Keratinocyte (primary cell): ENCODE results near the gene CELF2. TPM values are rescaled to one million over a fixed set of nuclear protein-coding genes. Genes with fewer than 3 reads are reported as not detected.

ENCODE experiments used
- DNase-seq: peaks from one replicate; pipeline ENCODE4 v3.0.0-alpha.2; 2011; ENCODE audit warnings: low read depth, missing footprints, low spot score
- FAIRE-seq: peaks from 2 replicates; lab custom pipeline; 2011; peaks lifted over from hg19 to GRCh38; lab: Jason Lieb, UNC
- H2AFZ ChIP-seq: 2 replicates; pipeline ENCODE4 v1.6.0; 2012; ENCODE audit warnings: low read length, control low read depth, inconsistent platforms; ENCODE audit not compliant: control insufficient read depth
- H3K27ac ChIP-seq: 2 replicates; pipeline ENCODE4 v1.5.1; 2011; ENCODE audit warnings: low read length; ENCODE audit not compliant: control insufficient read depth, insufficient read depth
- H3K27me3 ChIP-seq: 3 replicates; pipeline ENCODE4 v1.6.0; 2011; ENCODE audit warnings: low read length; ENCODE audit not compliant: control insufficient read depth, insufficient read depth; ENCODE audit errors: extremely low read depth
- H3K36me3 ChIP-seq, 2 experiments: 2 replicates in 1 of 2; 3 replicates in 1 of 2; pipeline ENCODE4 v1.5.1; 2011; ENCODE audit warnings: low read length in 2 of 2, mild to moderate bottlenecking in 1 of 2; ENCODE audit not compliant: control insufficient read depth in 2 of 2, insufficient read depth in 2 of 2; ENCODE audit errors: extremely low read depth in 1 of 2
- H3K4me1 ChIP-seq: 3 replicates; pipeline ENCODE4 v1.5.1; 2011; ENCODE audit warnings: low read length; ENCODE audit not compliant: control insufficient read depth, insufficient read depth; ENCODE audit errors: extremely low read depth
- H3K4me2 ChIP-seq: 3 replicates; pipeline ENCODE4 v1.6.0; 2011; ENCODE audit warnings: low read depth, low read length; ENCODE audit not compliant: control insufficient read depth, insufficient read depth; ENCODE audit errors: extremely low read depth
- H3K4me3 ChIP-seq, 3 experiments: fragments of 200-600 bp in 1 of 3; sonication (generic) in 1 of 3; 2 replicates in 2 of 3; 3 replicates in 1 of 3; pipeline ENCODE4 v1.5.1; 2011 to 2016; ENCODE audit warnings: low read length in 3 of 3, mild to moderate bottlenecking in 3 of 3, control low read depth in 2 of 3, inconsistent platforms in 1 of 3, low read depth in 1 of 3, mixed read lengths in 1 of 3, mixed run types in 1 of 3, moderate library complexity in 1 of 3; ENCODE audit not compliant: control insufficient read depth in 2 of 3, insufficient read depth in 2 of 3; ENCODE audit errors: extremely low read depth in 1 of 3
- H3K79me2 ChIP-seq: 2 replicates; pipeline ENCODE4 v1.6.0; 2012; ENCODE audit warnings: low read length; ENCODE audit not compliant: control insufficient read depth, insufficient read depth
- H3K9ac ChIP-seq: 3 replicates; pipeline ENCODE4 v1.6.0; 2011; ENCODE audit warnings: low read length; ENCODE audit not compliant: control insufficient read depth, insufficient read depth; ENCODE audit errors: extremely low read depth
- H3K9me1 ChIP-seq: 3 replicates; pipeline ENCODE4 v1.6.0; 2011; ENCODE audit warnings: low read length; ENCODE audit not compliant: control insufficient read depth, insufficient read depth; ENCODE audit errors: extremely low read depth
- H3K9me3 ChIP-seq: 2 replicates; pipeline ENCODE4 v1.5.1; 2012; ENCODE audit warnings: low read depth, low read length; ENCODE audit not compliant: control insufficient read depth
- H4K20me1 ChIP-seq: 3 replicates; pipeline ENCODE4 v1.6.0; 2011; ENCODE audit warnings: low read length; ENCODE audit not compliant: control insufficient read depth, insufficient read depth; ENCODE audit errors: extremely low read depth
- CTCF ChIP-seq, 3 experiments: IDR thresholded peaks in 1 of 3; conservative IDR thresholded peaks in 1 of 3; optimal IDR thresholded peaks in 1 of 3; 2 replicates in 2 of 3; 3 replicates in 1 of 3; pipeline versions ENCODE3 to v1.5.1; 2011; ENCODE audit warnings: low read length in 3 of 3, mild to moderate bottlenecking in 3 of 3, moderate library complexity in 2 of 3, control low read depth in 1 of 3, inconsistent platforms in 1 of 3; ENCODE audit not compliant: insufficient read depth in 2 of 3; ENCODE audit errors: extremely low read depth in 1 of 3
- EZH2 ChIP-seq: IDR thresholded peaks from one replicate; pipeline ENCODE4 v1.6.1; 2012; ENCODE audit warnings: inconsistent platforms, mild to moderate bottlenecking, low read length, moderate library complexity
- dilution Hi-C: fragments of 300-500 bp; cut with MboI; formaldehyde crosslinking; loops from one replicate; pipeline ENCODE4 v1.7.0; 2020; ENCODE audit warnings: low sequenced_read_pairs; ENCODE audit not compliant: extremely low pct_ligation_motif_present
- polyA plus RNA-seq, 5 experiments: library from polyadenylated mRNA; depleted of rRNA in 3 of 5; stranded (reverse) in 3 of 5; stranded (forward) in 1 of 5; unstranded in 1 of 5; fragments of >200 nt; gene quantifications; 1 replicate in 1 of 5; 2 replicates in 3 of 5; 3 replicates in 1 of 5; pipeline versions ENCODE4 v1.2.1 to v1.2.3, GENCODE V29; 2011 to 2012; ENCODE audit warnings: missing spikeins in 2 of 5, low read depth in 1 of 5, low replicate concordance in 1 of 5

Gene CELF2
- polyA plus RNA-seq, 1 donor (not counting 4 experiments of a cell fraction or from before 2014, with no cell fraction given), result 9.8 TPM

GRCh38 chr10:11135709-11136108, 118.0 kb downstream of the CELF2 start:
- DNase-seq, result no peak
- no peak overlapping the region for H3K9ac ChIP-seq
- dilution Hi-C loops, result no loop called here
- no peak for FAIRE-seq
- no peak overlapping the region for H3K27ac ChIP-seq
- no peak overlapping the region for H3K4me2 ChIP-seq
- no peaks in the 10 kb centered on the region for H3K4me1 ChIP-seq
- no peaks in the 10 kb centered on the region for H3K9me3 ChIP-seq
- no peaks in the 10 kb centered on the region for H3K27me3 ChIP-seq
- no peaks in the 10 kb centered on the region for H4K20me1 ChIP-seq
- TF ChIP-seq CTCF (optimal IDR thresholded peaks at IDR 0.05 in 1 of 3, IDR thresholded peaks at IDR 0.05 in 1 of 3, conservative IDR thresholded peaks at IDR 0.05 in 1 of 3; ENCODE audit: extremely low read depth in 1 of 3, insufficient read depth in 2 of 3, low read length in 3 of 3), result no peak
- TF ChIP-seq EZH2, result no peak
- H3K36me3 ChIP-seq, result no peaks in the 10 kb centered on the region
- no peaks in the 10 kb centered on the region for H3K9me1 ChIP-seq
- H2AFZ ChIP-seq, result no peak overlapping the region
- no peak overlapping the region for H3K4me3 ChIP-seq
- no peaks in the 10 kb centered on the region for H3K79me2 ChIP-seq

GRCh38 chr10:11138314-11139033, 120.8 kb downstream of the CELF2 start:
- TF ChIP-seq EZH2 (no peak), CTCF (optimal IDR thresholded peaks at IDR 0.05 in 1 of 3, IDR thresholded peaks at IDR 0.05 in 1 of 3, conservative IDR thresholded peaks at IDR 0.05 in 1 of 3; ENCODE audit: extremely low read depth in 1 of 3, insufficient read depth in 2 of 3, low read length in 3 of 3) (no peak)
- dilution Hi-C loops, result no loop called here
- Histone ChIP-seq H3K27ac (no peak overlapping the region), H3K9me1 (no peaks in the 10 kb centered on the region), H3K4me2 (no peak overlapping the region), H3K9ac (no peak overlapping the region), H3K79me2 (no peaks in the 10 kb centered on the region), H3K4me1 (no peaks in the 10 kb centered on the region), H3K27me3 (no peaks in the 10 kb centered on the region), H2AFZ (no peak overlapping the region), H3K4me3 (no peak overlapping the region), H4K20me1 (no peaks in the 10 kb centered on the region), H3K9me3 (no peaks in the 10 kb centered on the region), H3K36me3 (no peaks in the 10 kb centered on the region)
- DNase-seq, result no peak
- no peak for FAIRE-seq
